Stimulated activated CD8-positive, alpha-beta memory T cell treated with anti-CD3 and anti-CD28 coated beads, Interleukin-15, amount 100 ng/mL, for 1 hour (primary cell): ENCODE data around the gene TMEM273.

Source experiments
- DNase-seq: peaks from one replicate; pipeline ENCODE4 v3.0.0-alpha.2; 2020; ENCODE audit warnings: low read depth

TMEM273 gene

GRCh38 chr10:49139028-49139845 is 49.0 kb downstream of the TMEM273 start:
- DNase-seq = no peak

GRCh38 chr10:49138361-49138891 is 49.8 kb downstream of the TMEM273 start:
- no peak for DNase-seq

- DNase-seq = no peak
These were observed 51.7 kb downstream of the TMEM273 start for GRCh38 chr10:49136525-49136924.

- no peak for DNase-seq
These were observed 52.4 kb downstream of the TMEM273 start for GRCh38 chr10:49135575-49136313.

GRCh38 chr10:49134327-49134726 is 53.9 kb downstream of the TMEM273 start:
- no peak for DNase-seq

- DNase-seq = no peak
These were observed 54.4 kb downstream of the TMEM273 start, which contains the start of gene FAM170B for GRCh38 chr10:49133706-49134248. TSS of gene FAM170B (minus strand) at chr10:49134021. CDS start at chr10:49133918, 103 bp downstream.

- no peak for DNase-seq
These were observed 55.8 kb downstream of the TMEM273 start for GRCh38 chr10:49132362-49132737.

- DNase-seq = no peak
These were observed 56.5 kb downstream of the TMEM273 start for GRCh38 chr10:49131507-49132361.

GRCh38 chr10:49129376-49129775 is 58.8 kb downstream of the TMEM273 start:
- DNase-seq = no peak

- no peak for DNase-seq
These were observed 59.3 kb downstream of the TMEM273 start for GRCh38 chr10:49128854-49129253.

- DNase-seq = no peak
These were observed 63.9 kb downstream of the TMEM273 start for GRCh38 chr10:49123981-49124950.

- DNase-seq = no peak
These were observed 67.3 kb downstream of the TMEM273 start for GRCh38 chr10:49120911-49121310.

GRCh38 chr10:49119746-49120145 is 68.4 kb downstream of the TMEM273 start:
- DNase-seq = no peak

GRCh38 chr10:49118430-49119074 is 69.6 kb downstream of the TMEM273 start:
- DNase-seq = no peak

- DNase-seq = no peak
These were observed 70.7 kb downstream of the TMEM273 start for GRCh38 chr10:49117376-49118070.

GRCh38 chr10:49116509-49117375 is 71.4 kb downstream of the TMEM273 start:
- no peak for DNase-seq

- DNase-seq = no peak
These were observed 72.2 kb downstream of the TMEM273 start for GRCh38 chr10:49115796-49116508.
